Amygdala (tissue), 56 donors: ENCODE measurements around the gene CLPSL2.
"Not testable (repeated sequence)": the region's sequence is repeated elsewhere in the genome, so short reads cannot be mapped to it uniquely, and the experiment has no call there.

Source experiments
- DNase-seq, 56 donors: peaks; one replicate each; lab custom pipeline; 2025; lab: John Stamatoyannopoulos, UW

Gene CLPSL2, protein sequence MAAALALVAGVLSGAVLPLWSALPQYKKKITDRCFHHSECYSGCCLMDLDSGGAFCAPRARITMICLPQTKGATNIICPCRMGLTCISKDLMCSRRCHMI

DNA sequence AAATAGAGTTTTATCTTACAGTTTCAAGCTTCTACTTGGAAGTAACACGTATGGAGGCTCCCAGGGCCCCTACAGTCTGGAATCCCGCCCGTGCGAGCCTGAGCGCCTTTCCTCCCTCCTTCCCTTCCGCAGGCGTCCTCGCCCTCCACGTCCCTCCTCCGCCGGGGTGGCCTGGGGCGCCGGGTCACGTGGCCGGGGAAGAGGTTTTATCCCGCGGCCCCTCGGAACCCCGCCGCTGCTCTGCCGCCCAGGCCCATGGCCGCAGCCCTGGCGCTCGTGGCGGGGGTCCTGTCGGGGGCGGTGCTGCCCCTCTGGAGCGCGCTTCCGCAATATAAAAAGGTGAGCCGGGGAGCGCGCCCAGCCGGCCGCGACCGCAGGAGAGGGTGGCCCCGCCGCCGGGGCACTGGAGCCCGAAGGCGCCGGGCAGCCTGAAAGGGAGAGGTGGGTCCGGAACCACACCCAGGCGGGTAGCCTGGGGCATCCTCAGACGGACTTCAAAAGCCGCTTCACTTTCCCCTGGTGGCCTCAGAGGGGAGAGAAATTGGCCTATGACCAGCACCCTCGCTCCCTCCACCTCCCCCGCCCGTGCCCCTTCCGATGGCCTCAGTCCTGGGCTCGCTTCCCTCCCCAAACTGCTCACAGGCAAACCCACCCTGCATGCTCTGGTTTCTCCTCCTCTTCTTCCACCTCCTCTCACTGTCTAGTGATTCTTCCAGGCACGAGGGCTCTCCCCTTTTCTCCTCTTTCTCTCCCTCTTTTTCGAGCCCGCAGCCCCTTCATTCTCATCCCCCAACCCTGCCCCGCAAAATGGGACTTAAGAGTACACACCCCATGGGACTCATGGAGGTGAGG, at the start of gene CLPSL2:
Gene CLPSL2 (plus strand): TSS at position 235 of the 852 bp plus-strand sequence. CDS start 21 bp downstream, at position 256.
- no peak for DNase-seq

DNA sequence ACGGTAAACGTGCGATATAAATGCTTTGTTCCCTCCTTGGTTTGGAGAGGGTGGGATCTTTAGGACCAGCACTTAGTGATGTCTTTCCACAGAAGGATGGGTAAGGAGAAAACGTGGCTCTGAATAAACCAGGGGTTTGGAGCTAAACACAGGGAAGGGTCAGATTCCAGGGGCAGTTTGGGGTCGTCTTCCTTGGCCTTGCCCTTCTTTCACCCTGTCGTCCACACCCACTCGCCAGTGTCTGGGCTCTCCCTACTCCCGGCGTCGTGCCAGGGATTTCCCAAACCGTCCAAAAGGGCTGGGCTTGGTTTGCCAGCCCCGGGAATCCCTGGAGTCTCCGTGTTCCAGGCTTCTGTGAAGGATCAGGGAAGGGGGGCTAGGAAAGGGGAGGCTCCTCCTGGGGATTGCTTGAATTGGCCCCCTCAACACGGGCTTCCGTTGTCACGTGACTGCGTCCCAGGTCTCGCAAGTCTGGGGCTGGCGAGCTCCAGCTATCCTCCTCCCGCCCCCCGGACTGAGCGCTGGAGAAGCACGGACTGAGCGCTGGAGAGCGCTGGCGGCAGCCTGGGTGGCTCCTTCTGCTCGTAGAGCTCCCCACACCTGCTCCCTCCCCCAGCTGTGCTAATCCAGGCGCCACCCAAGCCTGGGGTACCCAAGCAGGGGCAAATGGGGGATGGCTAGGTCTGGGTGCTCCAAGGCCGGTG, 49.0 kb upstream of the CLPSL2 start:
- peak in 41 of 56 donors; percentile 40 to 91 (median 78) for DNase-seq

DNA sequence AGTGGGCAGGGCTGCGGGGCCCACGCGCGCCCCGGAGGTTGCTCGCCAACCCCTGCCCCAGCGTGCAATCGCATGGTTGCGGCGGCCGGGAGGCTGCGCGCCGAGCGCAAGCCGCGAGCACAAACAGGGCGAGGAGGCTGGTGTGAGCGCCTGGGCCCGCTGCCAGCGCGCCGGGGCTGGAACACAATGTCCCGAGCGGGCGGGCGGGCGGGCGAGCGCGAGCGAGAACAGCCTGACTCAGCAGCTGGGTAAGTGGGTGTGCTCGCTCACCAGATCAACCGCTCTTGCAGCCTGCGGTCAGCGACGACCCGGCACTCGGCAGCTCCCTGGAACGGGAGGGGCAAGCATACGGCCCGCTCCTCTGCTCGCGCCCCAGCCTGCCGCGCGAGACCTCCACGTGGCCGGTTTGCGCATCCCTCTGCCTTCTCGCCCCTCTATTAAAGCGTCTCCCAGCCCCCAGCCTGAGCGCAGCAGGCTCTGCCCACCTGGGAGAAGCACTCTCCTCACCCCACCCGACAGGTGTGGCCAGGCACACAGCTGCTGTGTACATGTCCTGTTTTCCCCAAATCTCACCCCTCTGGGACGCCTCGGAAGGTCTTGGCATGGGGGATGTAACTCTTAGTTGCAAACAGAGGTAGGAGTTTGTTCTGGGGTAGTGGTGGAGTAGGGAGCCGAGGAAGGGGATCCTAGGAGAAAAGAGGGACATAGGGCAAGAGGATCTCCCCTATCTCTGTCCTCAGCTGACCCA, 48.3 kb upstream of the CLPSL2 start:
- DNase-seq: peak in 54 of 56 donors; percentile 39 to 94 (median 86)

DNA sequence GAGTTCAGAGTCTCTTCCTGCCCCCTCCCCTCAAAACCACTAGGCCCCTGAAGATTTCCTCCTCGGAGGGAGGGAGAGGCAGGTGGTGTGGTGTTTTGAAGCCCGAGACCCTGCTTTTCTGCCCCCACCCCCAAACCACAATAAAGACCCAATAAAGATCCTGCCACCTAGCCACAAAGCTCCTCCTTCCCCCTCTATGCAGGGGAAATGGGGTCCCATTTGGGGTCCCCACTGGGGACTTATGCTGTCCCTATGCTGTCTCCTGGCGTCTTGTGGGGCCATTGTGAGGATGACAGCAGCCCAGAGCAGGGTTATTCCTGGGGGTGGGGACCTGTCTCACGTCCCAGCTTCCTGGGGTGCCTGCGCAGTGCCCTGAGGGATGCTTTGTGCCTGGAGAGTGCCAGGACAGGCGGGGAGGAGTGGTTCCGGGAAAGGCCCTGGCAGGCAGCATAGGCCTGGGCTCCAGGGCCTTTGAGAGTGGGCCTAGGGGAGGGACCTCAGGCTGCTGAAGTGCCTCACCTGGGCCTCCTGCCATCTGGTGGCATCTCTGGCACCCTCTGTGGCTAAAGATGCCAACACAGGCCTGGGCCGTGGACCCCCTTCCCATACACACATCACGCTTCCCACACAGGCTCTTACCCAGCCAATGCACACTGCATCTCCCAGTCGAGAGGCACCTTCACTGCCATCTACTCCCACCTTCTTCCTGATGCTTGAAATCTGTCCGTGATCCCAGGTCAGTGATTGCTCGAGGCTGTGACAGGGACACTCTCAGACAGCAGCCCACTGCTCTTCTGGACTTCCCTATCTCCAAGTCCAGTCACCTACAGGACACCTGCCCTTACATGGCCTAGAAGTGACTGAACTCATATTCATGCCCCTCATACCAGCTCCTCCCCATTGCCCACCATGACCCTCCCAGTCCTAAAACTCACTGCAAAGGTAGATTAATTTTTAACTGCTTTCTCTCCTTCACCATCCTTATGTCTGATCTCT, 47.4 kb upstream of the CLPSL2 start:
- DNase-seq: peak in 19 of 56 donors; percentile 21 to 54 (median 41)

DNA sequence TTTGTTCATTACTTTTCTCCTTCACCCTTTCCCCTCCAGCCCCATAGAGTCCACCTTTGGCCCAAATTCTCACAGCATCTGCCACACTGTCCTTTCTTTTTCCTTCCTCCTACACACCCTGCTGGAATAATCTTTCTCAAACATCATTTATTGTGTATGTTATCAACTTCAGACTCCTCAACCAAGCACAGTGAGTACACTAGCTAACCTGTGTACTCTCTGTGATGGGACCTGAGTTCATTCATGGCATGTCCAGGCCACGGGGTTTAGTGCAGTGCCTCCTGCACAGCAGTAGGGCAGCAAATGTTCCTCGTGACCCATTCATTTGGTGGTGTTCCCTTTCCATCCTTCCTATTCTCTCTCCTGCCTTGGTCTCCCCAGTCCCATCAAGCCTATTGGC, 46.7 kb upstream of the CLPSL2 start:
- no peak for DNase-seq

DNA sequence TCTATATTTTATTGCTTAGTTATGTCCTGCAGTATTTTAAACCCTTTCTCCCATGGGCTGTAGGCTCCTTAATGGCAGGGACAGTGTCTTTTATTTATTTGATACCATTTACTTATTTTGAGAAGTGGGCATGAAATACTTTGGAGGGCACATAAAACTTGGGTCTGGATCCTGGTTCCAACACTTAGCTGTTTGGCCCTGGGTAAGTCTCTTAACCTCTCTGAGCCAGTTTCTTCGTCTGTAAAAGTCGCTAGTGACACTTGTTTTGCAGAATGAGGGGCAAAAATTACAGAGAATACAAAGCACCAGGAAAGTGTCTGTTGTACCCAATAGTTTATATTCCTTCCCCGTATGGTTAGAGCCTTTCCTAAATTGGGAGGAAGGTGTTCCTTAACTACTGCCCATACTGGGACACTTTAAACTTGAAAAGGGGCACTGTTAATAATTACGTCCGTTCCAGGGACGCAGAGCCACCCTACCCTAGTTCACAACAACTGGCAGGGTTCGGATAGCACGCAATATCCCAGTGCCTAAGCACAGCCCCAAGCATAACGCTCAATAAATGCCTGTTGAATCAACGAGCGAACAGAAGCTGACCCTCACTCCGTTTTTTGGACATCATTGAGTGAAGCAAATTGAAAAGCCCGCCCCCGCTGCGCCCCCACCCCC, 45.5 kb upstream of the CLPSL2 start:
- DNase-seq: no peak

DNA sequence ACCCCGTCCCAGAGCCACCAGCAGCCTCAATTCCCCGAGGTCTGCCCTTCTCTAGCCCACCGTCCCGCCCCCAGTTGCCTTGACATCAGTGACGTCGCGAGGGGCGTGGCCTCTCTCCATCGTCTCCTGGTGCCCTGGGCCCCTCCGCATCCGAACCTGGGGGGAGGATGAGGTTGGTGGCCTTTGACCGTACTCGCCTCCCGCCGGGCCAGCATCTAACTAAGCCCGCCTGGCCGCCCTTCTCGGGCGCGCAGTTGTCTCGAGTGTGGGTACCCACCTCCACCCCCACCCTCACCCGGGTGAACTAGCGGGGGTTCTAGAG, 45.0 kb upstream of the CLPSL2 start:
- DNase-seq: peak in 55 of 56 donors; percentile 46 to 98 (median 86)

DNA sequence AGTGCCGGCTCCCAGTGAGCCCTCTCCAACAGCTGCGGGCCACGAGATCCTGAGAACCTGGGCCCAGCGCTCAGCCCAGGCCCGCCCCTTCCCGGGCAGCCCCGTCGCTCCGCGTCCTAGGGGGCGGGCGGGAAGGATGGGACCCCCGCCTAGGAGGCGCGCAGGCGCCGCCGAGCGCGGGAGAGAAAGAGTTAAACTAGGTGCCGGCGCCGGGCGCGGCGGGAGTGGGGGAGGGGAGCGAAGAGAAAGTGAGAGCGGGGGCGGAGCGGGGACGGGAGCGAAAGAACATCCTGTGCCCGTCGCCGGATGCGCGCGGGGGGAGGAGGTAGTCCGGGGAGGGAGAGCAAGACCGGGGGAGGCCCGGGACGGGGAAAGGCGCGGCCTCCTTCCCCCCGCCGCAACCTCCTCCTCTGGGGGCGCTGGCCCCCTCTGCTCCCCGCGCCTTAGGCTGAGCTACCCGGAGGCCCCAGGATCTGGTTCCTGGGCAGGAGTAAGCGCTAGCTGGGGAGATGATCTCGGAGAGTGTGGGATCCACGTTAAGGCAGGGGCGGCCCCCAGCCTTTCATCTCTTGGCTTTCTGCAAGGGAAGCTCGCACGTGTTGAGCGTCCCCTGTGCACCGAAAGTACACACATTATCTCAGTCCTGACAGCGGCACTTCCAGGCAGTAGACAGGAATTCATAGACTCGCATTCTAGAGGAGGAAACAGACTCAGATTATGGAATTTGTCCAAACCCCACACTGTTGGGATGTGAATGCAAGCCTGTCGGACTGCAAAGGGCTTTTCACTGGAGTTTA, 44.5 kb upstream of the CLPSL2 start:
- DNase-seq: peak in 54 of 56 donors; percentile 41 to 93 (median 80)

DNA sequence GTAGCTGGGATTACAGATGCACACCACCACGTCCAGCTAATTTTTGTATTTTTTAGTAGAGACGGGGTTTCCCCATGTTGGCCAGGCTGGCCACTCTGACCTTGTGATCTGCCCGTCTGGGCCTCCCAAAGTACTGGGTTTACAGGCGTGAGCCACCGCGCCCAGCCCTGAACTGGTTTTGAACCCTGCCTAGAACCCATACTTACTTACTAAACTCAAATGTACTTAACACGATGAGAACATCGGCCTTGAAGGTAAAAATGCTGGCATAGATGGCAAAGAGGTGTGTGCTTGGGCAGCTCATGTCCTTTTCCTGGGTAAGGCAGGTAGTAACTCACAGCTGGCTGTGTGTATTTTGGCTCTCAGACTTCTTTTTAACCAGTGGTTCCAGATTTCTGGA, 42.8 kb upstream of the CLPSL2 start:
- DNase-seq: no peak

DNA sequence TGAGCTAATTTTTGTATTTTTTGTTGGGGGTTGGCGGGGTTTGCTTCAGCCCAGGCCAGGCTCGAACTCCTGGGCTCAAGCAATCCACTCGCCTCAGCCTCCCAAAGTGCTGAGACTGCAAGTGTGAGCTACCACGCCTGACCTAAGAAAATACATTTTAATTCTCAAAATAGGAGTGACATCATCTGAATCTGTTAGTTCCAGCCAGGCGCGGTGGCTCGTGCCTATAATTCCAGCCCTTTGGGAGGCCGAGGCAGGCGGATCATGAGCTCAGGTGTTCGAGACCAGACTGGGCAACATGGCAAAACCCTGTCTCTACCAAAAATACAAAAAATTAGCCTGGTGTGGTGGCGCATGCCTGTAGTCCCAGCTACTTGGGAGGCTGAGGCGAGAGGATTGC, 42.1 kb upstream of the CLPSL2 start:
- DNase-seq: not testable (repeated sequence)

DNA sequence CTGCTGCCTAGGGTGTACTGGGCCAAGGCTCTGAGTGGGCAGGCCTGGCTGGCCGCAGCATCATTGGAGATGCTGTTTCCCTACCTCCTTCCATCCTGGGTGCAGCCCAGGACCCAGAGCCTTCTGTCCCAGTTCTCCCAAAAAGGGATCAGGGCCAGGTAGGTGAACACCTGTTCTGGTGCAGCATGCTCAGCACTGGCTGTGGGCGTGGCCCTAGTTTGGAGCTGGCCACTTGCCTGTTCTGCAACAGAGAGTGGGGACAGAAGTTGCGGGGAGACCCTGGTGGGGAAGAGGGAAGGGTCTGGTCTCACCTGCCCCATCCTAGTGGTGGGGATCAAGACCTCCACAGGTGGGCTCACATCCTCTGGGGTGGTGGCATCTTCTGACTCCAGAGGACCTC, 40.9 kb upstream of the CLPSL2 start:
- DNase-seq: no peak

DNA sequence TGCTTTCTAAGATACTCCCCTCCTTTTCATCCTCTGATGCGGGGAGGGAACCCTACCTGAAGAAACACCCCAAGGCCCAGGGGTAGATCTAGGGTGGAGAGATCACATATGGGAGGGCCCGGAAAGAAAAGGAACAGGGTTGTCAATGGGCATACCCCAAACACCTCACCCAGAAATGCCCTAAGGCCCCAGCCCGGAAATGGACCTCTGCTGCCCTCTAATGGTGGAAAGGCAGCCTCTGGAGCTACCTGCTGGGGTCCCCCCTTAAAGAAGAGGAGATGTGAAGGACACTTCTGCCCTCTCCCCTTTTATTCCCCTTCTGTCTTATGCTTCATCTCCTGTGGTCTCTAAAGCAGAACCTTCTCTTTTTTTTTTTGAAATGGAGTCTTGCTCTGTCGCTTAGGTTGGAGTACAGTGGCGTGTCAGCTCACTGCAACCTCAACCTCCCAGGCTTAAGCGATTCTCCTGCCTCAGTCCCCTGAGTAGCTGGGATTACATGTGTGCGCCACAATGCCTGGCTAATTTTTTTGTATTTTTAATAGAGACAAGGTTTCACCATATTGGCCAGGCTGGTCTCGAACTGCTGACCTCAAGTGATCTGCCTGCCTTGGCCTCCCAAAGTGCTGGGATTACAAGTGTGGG, 40.0 kb upstream of the CLPSL2 start:
- DNase-seq: peak in 43 of 56 donors; percentile 12 to 84 (median 55)

DNA sequence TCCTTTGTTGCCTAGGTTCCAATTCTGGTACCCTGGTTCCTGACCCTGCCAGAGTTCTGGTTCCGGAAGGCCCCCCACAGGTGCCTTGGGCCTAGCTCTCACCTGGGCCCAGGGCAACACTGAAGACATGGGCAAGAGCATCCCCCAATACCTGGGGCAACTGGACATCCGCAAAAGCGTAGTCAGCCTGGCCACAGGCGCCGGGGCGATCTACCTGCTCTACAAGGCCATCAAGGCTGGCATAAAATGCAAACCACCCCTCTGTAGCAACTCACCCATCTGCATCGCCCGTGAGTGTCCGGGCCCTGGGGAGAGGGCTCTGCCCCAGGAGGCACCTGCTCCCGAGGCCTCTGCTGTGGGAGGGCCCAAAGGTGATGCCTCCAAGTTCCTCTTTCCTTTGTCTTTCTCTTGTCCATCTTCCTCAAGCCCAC, 39.4 kb upstream of the CLPSL2 start, which contains the start of gene ARMC12:
Gene ARMC12 (plus strand): TSS at position 51 of the 431 bp plus-strand sequence. CDS start 77 bp downstream, at position 128.
- DNase-seq: no peak

DNA sequence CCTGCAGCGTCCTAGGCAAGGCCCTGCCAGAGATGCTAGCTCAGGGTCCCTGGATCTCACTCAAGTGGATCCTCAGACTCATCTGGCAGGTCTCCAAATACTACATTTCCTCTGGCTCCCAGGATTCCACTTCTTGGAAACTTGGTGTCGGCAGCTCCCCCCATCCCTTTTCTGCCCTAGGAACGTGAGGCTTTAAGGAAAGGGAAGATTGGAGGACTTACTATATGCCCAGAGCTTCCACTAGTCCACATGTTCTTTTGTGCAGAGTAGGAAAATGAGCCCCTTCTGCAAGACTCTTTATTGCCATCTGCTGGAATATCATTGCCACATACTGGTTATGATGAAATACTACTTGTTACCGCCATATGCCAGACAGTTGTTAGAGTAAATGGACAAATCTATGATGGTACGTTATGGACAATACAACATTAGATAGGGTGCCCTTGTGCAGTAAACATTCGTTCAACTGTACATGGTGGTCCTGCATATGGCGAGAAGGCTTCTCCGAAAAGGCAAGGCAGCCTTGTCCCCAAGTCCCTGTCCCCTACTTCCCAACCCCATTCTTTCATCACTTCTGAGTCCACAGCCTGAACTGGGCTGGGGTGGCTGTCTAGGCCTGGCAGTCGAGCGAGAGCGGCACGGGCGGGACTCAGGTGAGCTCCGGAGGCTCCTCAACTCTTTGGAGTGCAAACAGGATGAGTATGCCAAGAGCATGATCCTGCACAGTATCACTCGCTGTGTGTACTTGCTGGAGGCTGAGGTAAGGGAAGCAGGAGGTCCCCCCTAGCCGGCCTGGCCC, 38.8 kb upstream of the CLPSL2 start:
- DNase-seq: peak in 10 of 56 donors; percentile 10 to 61 (median 26)

DNA sequence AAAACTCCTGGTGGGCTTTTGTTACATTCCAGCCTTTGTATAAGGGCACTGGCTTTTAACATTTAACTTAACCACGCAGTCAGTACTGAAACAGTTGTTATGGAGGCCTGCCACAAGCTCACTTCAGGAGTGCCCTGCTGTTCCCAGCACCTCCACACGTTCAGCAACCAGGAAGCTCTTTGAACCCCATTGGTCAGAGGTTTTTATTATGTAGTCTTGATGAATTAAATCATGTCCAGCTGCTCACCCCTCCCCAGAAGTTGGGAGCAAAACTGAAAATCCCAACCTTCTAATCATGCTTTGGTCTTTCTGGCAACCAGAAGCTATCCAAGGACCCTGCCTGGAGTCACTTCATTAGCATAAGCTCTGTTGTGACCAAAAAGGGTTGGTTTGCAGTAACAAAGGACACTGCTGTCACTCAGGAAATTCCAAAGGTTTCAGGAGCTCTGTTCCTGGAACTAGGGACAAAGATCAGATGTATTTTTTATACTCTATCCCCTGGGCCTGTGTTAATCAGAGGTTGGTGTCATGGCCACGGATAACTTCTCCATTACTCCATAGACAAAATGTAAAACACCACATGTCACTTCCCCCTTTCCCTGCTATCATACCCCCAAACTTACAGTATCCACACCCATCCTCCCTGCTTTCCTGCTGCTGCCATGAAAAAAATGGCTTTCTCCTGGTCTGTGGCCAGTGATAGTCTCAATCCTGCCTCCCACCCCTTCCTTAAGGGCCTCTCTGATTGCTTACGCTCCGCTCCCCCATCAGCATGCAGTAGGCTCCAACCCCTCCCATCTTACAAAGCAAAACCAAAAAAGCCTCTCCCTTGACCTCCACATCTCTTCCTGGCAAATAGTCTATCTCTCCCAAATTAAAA, 36.5 kb upstream of the CLPSL2 start:
- no peak for DNase-seq

DNA sequence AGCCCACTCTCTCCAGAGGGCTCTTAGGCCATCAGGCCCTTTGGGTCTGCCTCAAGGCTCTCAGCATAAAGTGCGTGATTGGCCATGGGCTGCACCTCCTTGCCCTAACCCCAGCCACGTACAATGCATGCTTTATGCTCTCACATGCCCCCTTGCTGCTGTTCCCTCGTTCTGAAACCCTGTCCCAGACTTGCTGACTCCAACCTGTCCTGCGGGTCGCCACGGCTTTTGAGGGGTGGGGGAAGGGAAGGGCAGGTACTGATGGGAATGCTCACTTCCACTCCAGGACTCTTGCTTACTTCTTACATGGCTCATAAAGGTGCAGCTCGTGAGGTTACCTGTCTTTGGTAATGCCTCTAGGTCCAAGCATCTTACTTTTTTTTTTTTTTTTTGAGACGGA, 33.6 kb upstream of the CLPSL2 start:
- DNase-seq: no peak
